ENCODE data around the gene GMPR2. TPM values are rescaled to one million over a fixed set of nuclear protein-coding genes. Genes with fewer than 3 reads are reported as not detected.
A peak's percentile ranks its signal among the peaks of the same experiment; 100 is the strongest.

Gene GMPR2
- total and polyA plus RNA-seq, 2 of the 13 experiments (the other 11 are each of a cell fraction or from before 2014, with no cell fraction given) = 210 to 273 TPM

DNA sequence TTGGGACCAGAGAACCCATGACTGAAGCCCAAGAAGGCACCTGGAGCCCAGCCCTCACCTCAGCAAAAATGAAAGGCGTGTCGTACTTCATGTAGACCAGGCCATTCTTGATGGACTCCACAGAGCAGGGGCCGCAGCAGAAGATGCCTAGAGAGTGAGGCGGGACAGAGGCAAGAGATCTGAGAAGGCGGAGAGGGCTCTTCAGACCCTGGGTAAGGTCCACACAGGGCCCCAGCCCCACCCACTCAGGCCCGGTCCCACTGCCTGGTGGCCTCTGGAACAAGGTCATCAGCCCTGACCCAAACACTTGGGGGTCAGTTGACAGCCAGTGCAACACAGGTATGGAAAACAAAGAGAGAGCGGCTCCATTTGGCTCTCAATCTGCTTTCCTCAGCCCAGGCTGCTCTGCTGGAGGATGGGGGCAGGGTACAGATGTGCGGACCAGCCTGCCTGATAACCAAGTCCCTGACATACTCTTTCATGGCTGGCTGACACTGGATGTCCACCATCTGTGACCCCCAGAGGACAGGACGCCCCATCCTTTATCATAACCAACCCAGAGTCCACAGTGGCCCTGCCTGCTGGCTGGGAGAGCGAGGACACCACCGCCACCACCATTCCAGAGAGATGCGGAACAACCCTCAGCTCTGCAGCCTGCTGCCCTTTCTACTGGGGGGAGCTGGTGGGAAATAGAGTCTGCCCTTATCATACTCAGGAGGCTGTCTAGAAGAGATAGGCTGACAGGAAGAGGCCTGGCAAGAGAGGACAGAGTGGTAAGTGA lies 23.4 kb downstream of the GMPR2 start (continued):
- TF ChIP-seq ZNF552 (CRISPR knock-in tag; IDR thresholded peaks at IDR 0.05; ENCODE audit: borderline replicate concordance) (no peak), MTF2 (CRISPR knock-in tag; IDR thresholded peaks at IDR 0.05; ENCODE audit: borderline replicate concordance) (no peak), RELA (CRISPR knock-in tag; IDR thresholded peaks at IDR 0.05) (no peak), ZNF264 (CRISPR knock-in tag; IDR thresholded peaks at IDR 0.05) (no peak), ARHGAP35 (CRISPR knock-in tag; IDR thresholded peaks at IDR 0.05; ENCODE audit: borderline replicate concordance) (0 out of 2 replicates have a peak, but pooled peaks have one; percentile 23), ZNF367 (CRISPR knock-in tag; IDR thresholded peaks at IDR 0.05; ENCODE audit: borderline replicate concordance) (no peak), ZNF720 (CRISPR knock-in tag; IDR thresholded peaks at IDR 0.05) (no peak), GATAD1 (CRISPR knock-in tag; IDR thresholded peaks at IDR 0.05) (no peak), ZNF44 (CRISPR knock-in tag; IDR thresholded peaks at IDR 0.05) (no peak), RARG (CRISPR knock-in tag; IDR thresholded peaks at IDR 0.05; ENCODE audit: low read depth) (no peak), MLLT10 (CRISPR knock-in tag; IDR thresholded peaks at IDR 0.05) (no peak), EP300 (IDR thresholded peaks at IDR 0.05; ENCODE audit: low read depth in 2 of 2, low read length in 2 of 2) (peak in 1 of 2 experiments; percentile 46; a peak in 1 of 4 replicates), EP300 (CRISPR knock-in tag; IDR thresholded peaks at IDR 0.05; ENCODE audit: borderline replicate concordance) (no peak), U2AF1 (optimal IDR thresholded peaks at IDR 0.05; ENCODE audit: low read depth, low read length) (no peak), ZSCAN22 (CRISPR knock-in tag; IDR thresholded peaks at IDR 0.05) (no peak), CREM (IDR thresholded peaks at IDR 0.05) (no peak), CREM (CRISPR knock-in tag; IDR thresholded peaks at IDR 0.05) (no peak), RFXAP (CRISPR knock-in tag; IDR thresholded peaks at IDR 0.05; ENCODE audit: borderline replicate concordance) (no peak; the same call in 1 of the 2 replicates), ZFP1 (CRISPR knock-in tag; IDR thresholded peaks at IDR 0.05) (no peak), ZNF124 (CRISPR knock-in tag; IDR thresholded peaks at IDR 0.05) (no peak), ZMAT3 (CRISPR knock-in tag; conservative IDR thresholded peaks at IDR 0.05) (no peak), SMAD1 (CRISPR knock-in tag; IDR thresholded peaks at IDR 0.05; ENCODE audit: borderline replicate concordance, low read depth) (0 out of 2 replicates have a peak, but pooled peaks have one; percentile 36)
- TF ChIP-seq, protein P1, sequence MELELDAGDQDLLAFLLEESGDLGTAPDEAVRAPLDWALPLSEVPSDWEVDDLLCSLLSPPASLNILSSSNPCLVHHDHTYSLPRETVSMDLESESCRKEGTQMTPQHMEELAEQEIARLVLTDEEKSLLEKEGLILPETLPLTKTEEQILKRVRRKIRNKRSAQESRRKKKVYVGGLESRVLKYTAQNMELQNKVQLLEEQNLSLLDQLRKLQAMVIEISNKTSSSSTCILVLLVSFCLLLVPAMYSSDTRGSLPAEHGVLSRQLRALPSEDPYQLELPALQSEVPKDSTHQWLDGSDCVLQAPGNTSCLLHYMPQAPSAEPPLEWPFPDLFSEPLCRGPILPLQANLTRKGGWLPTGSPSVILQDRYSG (CRISPR knock-in tag; IDR thresholded peaks at IDR 0.05) = no peak
- TF ChIP-seq, protein P2, sequence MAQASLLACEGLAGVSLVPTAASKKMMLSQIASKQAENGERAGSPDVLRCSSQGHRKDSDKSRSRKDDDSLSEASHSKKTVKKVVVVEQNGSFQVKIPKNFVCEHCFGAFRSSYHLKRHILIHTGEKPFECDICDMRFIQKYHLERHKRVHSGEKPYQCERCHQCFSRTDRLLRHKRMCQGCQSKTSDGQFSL (CRISPR knock-in tag; IDR thresholded peaks at IDR 0.05) = no peak
- TF ChIP-seq, protein P3, sequence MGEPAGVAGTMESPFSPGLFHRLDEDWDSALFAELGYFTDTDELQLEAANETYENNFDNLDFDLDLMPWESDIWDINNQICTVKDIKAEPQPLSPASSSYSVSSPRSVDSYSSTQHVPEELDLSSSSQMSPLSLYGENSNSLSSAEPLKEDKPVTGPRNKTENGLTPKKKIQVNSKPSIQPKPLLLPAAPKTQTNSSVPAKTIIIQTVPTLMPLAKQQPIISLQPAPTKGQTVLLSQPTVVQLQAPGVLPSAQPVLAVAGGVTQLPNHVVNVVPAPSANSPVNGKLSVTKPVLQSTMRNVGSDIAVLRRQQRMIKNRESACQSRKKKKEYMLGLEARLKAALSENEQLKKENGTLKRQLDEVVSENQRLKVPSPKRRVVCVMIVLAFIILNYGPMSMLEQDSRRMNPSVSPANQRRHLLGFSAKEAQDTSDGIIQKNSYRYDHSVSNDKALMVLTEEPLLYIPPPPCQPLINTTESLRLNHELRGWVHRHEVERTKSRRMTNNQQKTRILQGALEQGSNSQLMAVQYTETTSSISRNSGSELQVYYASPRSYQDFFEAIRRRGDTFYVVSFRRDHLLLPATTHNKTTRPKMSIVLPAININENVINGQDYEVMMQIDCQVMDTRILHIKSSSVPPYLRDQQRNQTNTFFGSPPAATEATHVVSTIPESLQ (CRISPR knock-in tag; conservative IDR thresholded peaks at IDR 0.05) = no peak
- TF ChIP-seq, protein P4, sequence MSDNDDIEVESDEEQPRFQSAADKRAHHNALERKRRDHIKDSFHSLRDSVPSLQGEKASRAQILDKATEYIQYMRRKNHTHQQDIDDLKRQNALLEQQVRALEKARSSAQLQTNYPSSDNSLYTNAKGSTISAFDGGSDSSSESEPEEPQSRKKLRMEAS (IDR thresholded peaks at IDR 0.05) = peak; percentile 31; the same call in 1 of the 2 replicates
